ENCODE data around the gene PROM2.

PROM2 gene

DNA sequence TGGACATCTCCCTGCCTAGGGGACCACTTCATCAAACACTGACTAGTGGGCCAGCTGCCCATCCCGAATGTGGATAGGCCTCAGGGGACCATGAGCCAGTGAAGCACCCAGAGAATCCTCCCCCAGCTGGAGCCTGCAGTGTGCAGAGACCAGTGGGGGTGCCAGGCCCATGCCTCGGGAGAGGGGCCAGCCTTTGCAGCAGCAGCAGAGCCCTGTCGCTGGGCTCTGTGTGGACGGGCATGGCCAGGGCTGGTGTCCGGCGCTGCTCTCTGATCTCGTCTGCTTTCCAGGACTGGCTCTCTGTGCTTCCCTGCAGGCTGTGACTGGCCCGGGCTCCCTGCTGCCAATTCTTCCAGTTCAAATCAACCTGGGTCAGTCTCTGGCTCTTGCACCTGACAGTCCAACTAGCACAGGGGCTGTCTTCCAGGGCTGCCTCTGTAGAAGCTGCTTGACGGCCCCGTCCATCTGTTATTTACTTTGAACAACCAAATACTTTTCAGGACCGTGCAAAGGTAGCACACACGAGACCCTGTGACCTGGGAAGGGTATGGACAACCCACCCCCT lies 34.3 kb downstream of the PROM2 start:
- Histone ChIP-seq H3K27ac (ENCODE audit: low read depth, low read length) (no peak overlapping the region), H3K79me2 (ENCODE audit: insufficient read depth, low read length) (no peaks in the 10 kb centered on the region), H4K20me1 (ENCODE audit: low read depth, low read length) (no peaks in the 10 kb centered on the region), H3K4me3 (ENCODE audit: insufficient read depth, low read length, poor library complexity, severe bottlenecking) (no peak overlapping the region), H3K9ac (ENCODE audit: low read length) (no peak overlapping the region), H3K4me2 (ENCODE audit: low read depth, low read length, poor library complexity, severe bottlenecking) (no peak overlapping the region), H3K9me2 (replicated peaks; ENCODE audit: insufficient read depth, low read length) (no peaks in the 10 kb centered on the region), H3K27me3 (ENCODE audit: low read length) (no peaks in the 10 kb centered on the region), H3K9me3 (ENCODE audit: insufficient read depth, low read length) (no peaks in the 10 kb centered on the region), H3K36me3 (ENCODE audit: low read length) (no peaks in the 10 kb centered on the region), H2AFZ (ENCODE audit: low read depth, low read length, severe bottlenecking) (no peak overlapping the region), H3F3A (ENCODE audit: insufficient read depth) (no peaks in the 10 kb centered on the region)
- no peak for TF ChIP-seq EZH2phosphoT487 (conservative IDR thresholded peaks at IDR 0.05; ENCODE audit: low read length)
- TF ChIP-seq, protein P1, sequence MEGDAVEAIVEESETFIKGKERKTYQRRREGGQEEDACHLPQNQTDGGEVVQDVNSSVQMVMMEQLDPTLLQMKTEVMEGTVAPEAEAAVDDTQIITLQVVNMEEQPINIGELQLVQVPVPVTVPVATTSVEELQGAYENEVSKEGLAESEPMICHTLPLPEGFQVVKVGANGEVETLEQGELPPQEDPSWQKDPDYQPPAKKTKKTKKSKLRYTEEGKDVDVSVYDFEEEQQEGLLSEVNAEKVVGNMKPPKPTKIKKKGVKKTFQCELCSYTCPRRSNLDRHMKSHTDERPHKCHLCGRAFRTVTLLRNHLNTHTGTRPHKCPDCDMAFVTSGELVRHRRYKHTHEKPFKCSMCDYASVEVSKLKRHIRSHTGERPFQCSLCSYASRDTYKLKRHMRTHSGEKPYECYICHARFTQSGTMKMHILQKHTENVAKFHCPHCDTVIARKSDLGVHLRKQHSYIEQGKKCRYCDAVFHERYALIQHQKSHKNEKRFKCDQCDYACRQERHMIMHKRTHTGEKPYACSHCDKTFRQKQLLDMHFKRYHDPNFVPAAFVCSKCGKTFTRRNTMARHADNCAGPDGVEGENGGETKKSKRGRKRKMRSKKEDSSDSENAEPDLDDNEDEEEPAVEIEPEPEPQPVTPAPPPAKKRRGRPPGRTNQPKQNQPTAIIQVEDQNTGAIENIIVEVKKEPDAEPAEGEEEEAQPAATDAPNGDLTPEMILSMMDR (IDR thresholded peaks at IDR 0.05; ENCODE audit: insufficient read depth, low read length, poor library complexity, severe bottlenecking): no peak

DNA sequence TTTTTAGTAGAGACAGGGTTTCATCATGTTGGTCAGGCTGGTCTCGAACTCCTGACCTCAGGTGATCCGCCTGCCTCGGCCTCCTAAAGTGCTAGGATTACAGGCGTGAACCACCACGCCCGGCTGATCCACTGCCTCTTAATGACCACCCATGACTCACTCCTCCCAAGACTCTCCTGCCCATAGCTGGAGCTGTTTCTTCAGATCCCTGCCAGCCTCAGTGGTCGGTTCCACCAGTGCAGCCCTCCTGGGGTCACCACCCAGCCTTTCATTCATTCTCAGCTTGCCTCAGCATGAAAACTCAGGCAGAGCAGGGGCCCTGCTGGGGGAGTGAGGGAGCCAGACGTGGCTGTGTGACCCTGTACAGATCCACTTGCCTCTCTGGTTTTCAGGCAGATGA lies 35.4 kb downstream of the PROM2 start:
- TF ChIP-seq, protein P1 (IDR thresholded peaks at IDR 0.05; ENCODE audit: insufficient read depth, low read length, poor library complexity, severe bottlenecking): no peak
- H3K36me3 ChIP-seq (ENCODE audit: low read length): no peaks in the 10 kb centered on the region
- H3K4me3 ChIP-seq (ENCODE audit: insufficient read depth, low read length, poor library complexity, severe bottlenecking): no peak overlapping the region
- H4K20me1 ChIP-seq (ENCODE audit: low read depth, low read length): no peaks in the 10 kb centered on the region
- H3K9me2 ChIP-seq (replicated peaks; ENCODE audit: insufficient read depth, low read length): no peaks in the 10 kb centered on the region
- H3K4me2 ChIP-seq (ENCODE audit: low read depth, low read length, poor library complexity, severe bottlenecking): no peak overlapping the region
- no peak overlapping the region for H3K9ac ChIP-seq (ENCODE audit: low read length)
- H3F3A ChIP-seq (ENCODE audit: insufficient read depth): no peaks in the 10 kb centered on the region
- no peaks in the 10 kb centered on the region for H3K79me2 ChIP-seq (ENCODE audit: insufficient read depth, low read length)
- no peak overlapping the region for H2AFZ ChIP-seq (ENCODE audit: low read depth, low read length, severe bottlenecking)
- no peak overlapping the region for H3K27ac ChIP-seq (ENCODE audit: low read depth, low read length)
- H3K9me3 ChIP-seq (ENCODE audit: insufficient read depth, low read length): no peaks in the 10 kb centered on the region
- H3K27me3 ChIP-seq (ENCODE audit: low read length): no peaks in the 10 kb centered on the region

DNA sequence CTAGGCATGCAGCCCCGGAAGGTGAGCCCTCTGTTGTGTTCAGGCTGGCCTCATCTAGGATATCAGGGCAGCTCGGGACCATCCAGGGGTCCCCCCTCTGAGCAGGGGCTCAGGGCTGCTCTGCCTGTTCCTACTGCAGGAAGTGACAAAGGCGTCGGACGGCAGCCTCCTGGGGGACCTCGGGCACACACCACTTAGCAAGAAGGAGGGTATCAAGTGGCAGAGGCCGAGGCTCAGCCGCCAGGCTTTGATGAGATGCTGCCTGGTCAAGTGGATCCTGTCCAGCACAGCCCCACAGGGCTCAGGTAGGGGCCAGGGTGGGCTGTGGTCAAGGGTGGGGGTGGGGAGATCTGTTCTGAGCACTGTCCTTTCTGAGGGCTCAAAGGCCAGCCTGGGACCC lies 36.0 kb downstream of the PROM2 start:
- H3K27ac ChIP-seq (ENCODE audit: low read depth, low read length): no peak overlapping the region
- H3K4me2 ChIP-seq (ENCODE audit: low read depth, low read length, poor library complexity, severe bottlenecking): no peak overlapping the region
- no peaks in the 10 kb centered on the region for H3K9me3 ChIP-seq (ENCODE audit: insufficient read depth, low read length)
- TF ChIP-seq, protein P1 (IDR thresholded peaks at IDR 0.05; ENCODE audit: insufficient read depth, low read length, poor library complexity, severe bottlenecking): no peak
- no peak for TF ChIP-seq EZH2phosphoT487 (conservative IDR thresholded peaks at IDR 0.05; ENCODE audit: low read length)
- no peaks in the 10 kb centered on the region for H3K79me2 ChIP-seq (ENCODE audit: insufficient read depth, low read length)
- no peak overlapping the region for H3K4me3 ChIP-seq (ENCODE audit: insufficient read depth, low read length, poor library complexity, severe bottlenecking)
- H4K20me1 ChIP-seq (ENCODE audit: low read depth, low read length): no peaks in the 10 kb centered on the region
- H3K36me3 ChIP-seq (ENCODE audit: low read length): no peaks in the 10 kb centered on the region
- H3K9me2 ChIP-seq (replicated peaks; ENCODE audit: insufficient read depth, low read length): no peaks in the 10 kb centered on the region
- H3K27me3 ChIP-seq (ENCODE audit: low read length): no peaks in the 10 kb centered on the region
- H3K9ac ChIP-seq (ENCODE audit: low read length): no peak overlapping the region
- H3F3A ChIP-seq (ENCODE audit: insufficient read depth): no peaks in the 10 kb centered on the region
- no peak overlapping the region for H2AFZ ChIP-seq (ENCODE audit: low read depth, low read length, severe bottlenecking)

Measured in SU-DHL-6 (cell line).